Measurements from ENCODE around the gene ANKMY2.
"Not testable (repeated sequence)": the region's sequence is repeated elsewhere in the genome, so short reads cannot be mapped to it uniquely, and the experiment has no call there.

The ANKMY2 gene

GRCh38 chr7:16626388-16626787, 19.2 kb downstream of the ANKMY2 start:
- DNase-seq (ENCODE audit: low read depth) = no peak

GRCh38 chr7:16619979-16620408, 25.6 kb downstream of the ANKMY2 start:
- no peak for DNase-seq (ENCODE audit: low read depth)

GRCh38 chr7:16616542-16616941, 29.0 kb downstream of the ANKMY2 start:
- no peak for DNase-seq (ENCODE audit: low read depth)

GRCh38 chr7:16616122-16616521, 29.4 kb downstream of the ANKMY2 start:
- DNase-seq (ENCODE audit: low read depth) = no peak

GRCh38 chr7:16615228-16615627, 30.3 kb downstream of the ANKMY2 start:
- no peak for DNase-seq (ENCODE audit: low read depth)

GRCh38 chr7:16611711-16612110, 33.8 kb downstream of the ANKMY2 start:
- no peak for DNase-seq (ENCODE audit: low read depth)

GRCh38 chr7:16609842-16610450, 35.6 kb downstream of the ANKMY2 start:
- DNase-seq (ENCODE audit: low read depth) = no peak

- DNase-seq (ENCODE audit: low read depth) = no peak
Measured at GRCh38 chr7:16606704-16607103, 38.9 kb downstream of the ANKMY2 start.

GRCh38 chr7:16604054-16604453, 41.5 kb downstream of the ANKMY2 start:
- DNase-seq (ENCODE audit: low read depth) = no peak

- no peak for DNase-seq (ENCODE audit: low read depth)
Measured at GRCh38 chr7:16603633-16604032, 41.9 kb downstream of the ANKMY2 start.

GRCh38 chr7:16599860-16600259, 45.7 kb downstream of the ANKMY2 start:
- DNase-seq (ENCODE audit: low read depth) = no peak

GRCh38 chr7:16598015-16598414, 47.5 kb downstream of the ANKMY2 start:
- DNase-seq (ENCODE audit: low read depth) = no peak

- DNase-seq (ENCODE audit: low read depth) = not testable (repeated sequence)
Measured at GRCh38 chr7:16595596-16595995, 50.0 kb downstream of the ANKMY2 start.

GRCh38 chr7:16594676-16595075, 50.9 kb downstream of the ANKMY2 start:
- no peak for DNase-seq (ENCODE audit: low read depth)

- peak; percentile 52 for DNase-seq (ENCODE audit: low read depth)
Measured at GRCh38 chr7:16594061-16594460, 51.5 kb downstream of the ANKMY2 start.

GRCh38 chr7:16592395-16592794, 53.2 kb downstream of the ANKMY2 start:
- DNase-seq (ENCODE audit: low read depth) = no peak

GRCh38 chr7:16590424-16590823, 55.1 kb downstream of the ANKMY2 start:
- no peak for DNase-seq (ENCODE audit: low read depth)

- DNase-seq (ENCODE audit: low read depth) = no peak
Measured at GRCh38 chr7:16589881-16590280, 55.7 kb downstream of the ANKMY2 start.

- DNase-seq (ENCODE audit: low read depth) = no peak
Measured at GRCh38 chr7:16587790-16588189, 57.8 kb downstream of the ANKMY2 start.

GRCh38 chr7:16587129-16587528, 58.4 kb downstream of the ANKMY2 start:
- DNase-seq (ENCODE audit: low read depth) = no peak

GRCh38 chr7:16586081-16586874, 59.3 kb downstream of the ANKMY2 start:
- no peak for DNase-seq (ENCODE audit: low read depth)

GRCh38 chr7:16585540-16585939, 60.0 kb downstream of the ANKMY2 start:
- DNase-seq (ENCODE audit: low read depth) = no peak

- no peak for DNase-seq (ENCODE audit: low read depth)
Measured at GRCh38 chr7:16583834-16584233, 61.7 kb downstream of the ANKMY2 start.

- DNase-seq (ENCODE audit: low read depth) = no peak
Measured at GRCh38 chr7:16581286-16581685, 64.3 kb downstream of the ANKMY2 start.
